NOMO-1 treated with dmso at 0.1 percent for 144 hours (cell line): Measurements from ENCODE around the gene NDP.
"Not testable (repeated sequence)": the region's sequence is repeated elsewhere in the genome, so short reads cannot be mapped to it uniquely, and the experiment has no call there.

Source experiments
- DNase-seq: peaks from one replicate; lab custom pipeline; 2025; ENCODE audit not compliant: unreplicated experiment; lab: John Stamatoyannopoulos, UW

Gene NDP

DNA sequence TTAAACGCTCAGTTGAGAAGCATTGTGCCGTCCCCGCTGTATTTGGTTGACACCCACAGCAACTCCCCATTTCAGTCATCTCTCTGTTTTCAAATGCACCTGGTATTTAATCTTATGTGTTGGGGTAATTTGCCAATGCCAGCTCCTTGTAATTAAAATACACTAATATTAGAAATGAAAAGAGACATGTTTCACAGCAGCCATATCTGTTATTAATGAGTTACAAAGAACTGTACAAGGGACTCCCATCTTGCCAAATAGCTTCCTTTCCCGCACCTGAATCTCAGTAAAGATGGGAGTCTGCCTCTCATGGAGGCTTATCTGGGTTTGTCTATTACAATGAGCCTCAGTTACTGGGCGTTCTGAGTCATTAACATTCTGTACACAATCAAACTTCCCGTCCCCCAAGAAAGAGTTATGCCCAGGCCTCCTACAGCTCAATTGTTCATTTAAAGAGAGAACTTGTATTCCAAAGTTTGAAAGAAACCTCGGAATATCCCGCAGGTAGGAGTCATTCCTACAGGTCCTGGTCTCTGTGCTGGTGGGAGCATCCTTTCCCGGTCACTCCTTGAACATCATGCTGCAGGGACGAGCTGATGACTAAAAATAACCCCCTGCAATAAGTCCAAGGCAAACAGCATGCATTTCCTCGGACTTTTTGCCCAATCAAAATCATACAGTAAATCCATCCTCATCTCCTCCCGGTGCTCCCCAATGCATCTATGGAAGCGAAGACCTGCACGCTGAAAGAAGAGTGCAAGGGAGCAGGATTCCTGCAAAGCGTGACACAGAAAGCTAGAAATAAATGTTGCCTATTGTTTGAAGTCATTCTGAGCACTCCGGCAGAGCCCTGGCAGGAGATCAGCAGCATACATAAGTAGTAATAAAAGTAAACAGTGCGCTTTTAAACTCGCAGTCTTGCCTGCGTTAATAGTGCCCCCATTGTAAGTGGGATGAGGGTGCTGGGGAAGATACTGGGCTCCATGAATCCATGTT, 926 bp downstream of the NDP start:
- DNase-seq = no peak

DNA sequence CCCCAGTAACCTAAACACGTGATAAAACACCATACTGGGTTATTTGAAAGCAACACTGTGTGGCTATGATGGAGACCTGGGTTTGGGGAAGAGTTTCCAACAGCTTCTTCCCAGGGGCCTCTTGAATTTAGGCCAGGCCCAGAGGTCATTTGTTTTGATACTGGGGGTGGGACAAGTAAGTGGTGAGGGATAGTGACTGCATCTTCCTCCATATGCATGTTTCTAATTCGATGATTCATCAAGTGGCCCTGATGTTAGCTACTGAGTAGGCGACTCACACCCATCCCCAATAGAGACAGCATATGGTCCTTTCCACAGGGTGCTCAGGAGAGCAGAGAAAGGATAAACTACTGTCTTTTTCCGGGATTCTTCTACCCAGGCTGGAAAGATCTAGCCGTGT, 2.7 kb downstream of the NDP start:
- DNase-seq = no peak

DNA sequence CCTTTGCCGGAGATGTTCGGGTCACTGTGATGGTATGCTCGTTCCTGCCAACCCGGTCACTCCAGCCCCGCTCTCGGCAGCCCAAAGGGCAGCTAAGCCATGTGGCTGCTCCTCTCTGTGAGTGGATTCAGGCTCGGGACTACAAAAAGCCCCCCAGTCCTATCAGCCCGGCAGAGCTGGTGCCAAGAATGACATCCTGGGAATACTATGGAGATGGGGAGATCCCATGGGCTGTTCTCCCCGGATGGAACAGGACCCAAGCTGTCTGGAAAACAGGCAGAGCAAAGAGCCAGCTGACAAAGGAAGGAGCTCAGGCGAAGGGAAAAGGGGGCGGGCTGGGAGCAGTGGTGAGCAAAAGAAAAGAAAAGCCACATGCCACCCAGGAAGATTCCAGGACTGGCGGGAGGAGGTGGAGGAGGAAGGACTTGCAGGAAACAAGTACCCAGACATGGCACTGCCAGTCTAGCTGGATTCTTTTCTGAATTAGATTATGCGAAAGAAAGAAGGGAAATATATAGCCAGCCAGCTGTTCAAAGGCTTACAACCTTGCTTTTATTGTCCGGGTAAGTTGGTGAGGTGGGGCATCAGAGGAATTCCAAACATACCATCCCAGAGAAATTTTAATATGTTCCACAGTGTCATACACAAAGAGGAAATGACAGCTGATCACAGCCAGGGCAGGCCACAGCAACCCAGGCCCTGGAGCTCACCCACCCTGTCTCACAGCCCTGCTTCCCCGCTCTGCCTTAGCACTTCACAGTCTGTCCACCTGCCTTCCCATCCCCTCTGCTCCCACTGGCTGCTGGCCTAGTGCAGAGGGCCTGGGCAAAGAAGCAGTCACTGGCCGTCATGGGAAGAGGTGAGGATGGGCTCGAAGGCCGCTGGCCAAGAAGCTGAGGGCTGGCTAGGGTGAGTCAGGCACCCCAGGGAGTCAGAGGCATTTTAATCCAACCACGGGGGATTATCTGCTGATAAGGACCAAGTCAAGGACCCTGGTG, 3.4 kb downstream of the NDP start:
- no peak for DNase-seq

- no peak for DNase-seq
These were observed 4.8 kb downstream of the NDP start for GRCh38 chrX:43968359-43968781.

- no peak for DNase-seq
These were observed 8.3 kb downstream of the NDP start for GRCh38 chrX:43964936-43965335.

DNA sequence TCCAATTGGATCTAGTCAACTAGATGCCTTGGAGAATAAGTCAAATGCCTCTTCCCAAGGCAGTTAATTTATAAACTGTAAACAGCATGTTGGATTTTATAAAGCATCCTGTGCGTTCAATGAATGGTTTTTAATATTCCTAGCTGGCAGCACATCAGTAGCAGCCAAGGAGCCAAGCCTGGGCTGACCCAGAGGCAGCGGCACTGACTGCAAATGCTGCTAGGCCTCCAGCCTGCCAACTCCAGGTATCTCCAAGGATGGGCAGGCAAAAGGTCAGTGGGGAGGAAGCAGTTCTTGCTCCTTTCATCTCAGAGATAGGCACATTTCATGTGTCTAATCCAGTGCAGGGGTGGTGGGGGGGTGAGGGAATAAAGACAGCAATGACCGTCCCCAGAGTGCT, 9.5 kb downstream of the NDP start:
- DNase-seq = no peak

DNA sequence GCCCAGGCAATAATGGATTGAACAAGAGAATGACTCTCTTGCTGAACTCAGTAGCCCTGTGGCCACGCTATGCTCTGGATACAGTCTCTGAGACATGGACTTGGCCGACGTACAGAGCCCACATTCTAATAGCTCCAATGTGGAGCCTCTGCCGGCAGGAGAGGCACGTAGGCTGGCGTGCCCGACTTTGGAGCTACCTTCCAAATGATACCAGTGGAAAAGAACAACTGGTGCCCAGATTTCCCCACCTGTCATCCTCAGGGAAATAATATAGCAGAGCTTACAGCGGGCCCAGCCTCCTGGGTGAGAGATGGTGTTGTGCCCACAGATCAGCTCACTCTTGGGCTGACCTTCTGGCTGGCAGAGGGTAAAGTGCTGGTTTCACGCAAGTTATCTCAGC, 10.6 kb downstream of the NDP start:
- DNase-seq = no peak

DNA sequence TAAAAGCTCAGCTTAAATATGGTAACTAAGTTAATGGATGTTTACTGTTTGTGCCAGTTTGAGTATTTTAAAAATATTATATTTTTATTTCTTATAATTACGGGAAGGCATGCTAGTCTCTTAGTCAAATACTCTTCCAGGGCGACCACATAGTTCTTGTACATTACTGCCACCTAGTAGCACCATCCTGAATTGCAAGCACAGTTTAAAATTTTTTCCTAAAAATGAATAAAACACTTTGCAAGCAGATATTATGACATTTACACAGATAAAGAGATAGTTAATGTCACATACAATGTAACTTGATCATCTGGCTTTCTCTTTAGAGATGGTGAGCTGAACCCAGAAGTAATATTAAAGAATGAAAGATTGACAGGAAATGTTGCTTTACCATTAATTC, 11.5 kb downstream of the NDP start:
- DNase-seq = no peak

DNA sequence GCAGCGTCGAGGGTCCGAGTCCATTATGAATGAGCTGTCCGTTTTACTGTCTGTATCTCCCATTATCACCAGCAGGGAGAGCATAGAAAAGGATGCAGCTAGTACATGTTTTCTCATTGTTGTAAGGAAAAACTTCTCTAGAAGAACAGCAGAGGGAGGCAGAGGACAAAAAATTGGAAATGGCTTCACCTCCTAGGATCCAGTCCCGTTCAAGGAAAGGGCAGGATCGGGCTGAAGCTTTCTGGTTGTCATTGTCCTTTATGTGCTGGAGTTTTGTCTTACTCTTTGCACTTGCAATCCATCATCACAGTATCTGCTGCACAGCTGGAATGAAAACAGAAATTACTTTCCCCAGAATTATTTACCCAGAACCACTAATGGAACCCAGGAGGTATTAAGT, 14.7 kb downstream of the NDP start:
- peak; percentile 53 for DNase-seq

GRCh38 chrX:43956034-43956433, 17.2 kb downstream of the NDP start:
- DNase-seq = no peak

- DNase-seq = no peak
These were observed 20.0 kb downstream of the NDP start for GRCh38 chrX:43953218-43953617.

GRCh38 chrX:43949669-43950068, 23.5 kb downstream of the NDP start:
- DNase-seq = peak; percentile 2

- no peak for DNase-seq
These were observed 32.2 kb downstream of the NDP start for GRCh38 chrX:43940816-43941474.

- no peak for DNase-seq
These were observed 33.8 kb downstream of the NDP start for GRCh38 chrX:43939187-43939926.

- DNase-seq = not testable (repeated sequence)
These were observed 51.2 kb downstream of the NDP start for GRCh38 chrX:43922032-43922431.

DNA sequence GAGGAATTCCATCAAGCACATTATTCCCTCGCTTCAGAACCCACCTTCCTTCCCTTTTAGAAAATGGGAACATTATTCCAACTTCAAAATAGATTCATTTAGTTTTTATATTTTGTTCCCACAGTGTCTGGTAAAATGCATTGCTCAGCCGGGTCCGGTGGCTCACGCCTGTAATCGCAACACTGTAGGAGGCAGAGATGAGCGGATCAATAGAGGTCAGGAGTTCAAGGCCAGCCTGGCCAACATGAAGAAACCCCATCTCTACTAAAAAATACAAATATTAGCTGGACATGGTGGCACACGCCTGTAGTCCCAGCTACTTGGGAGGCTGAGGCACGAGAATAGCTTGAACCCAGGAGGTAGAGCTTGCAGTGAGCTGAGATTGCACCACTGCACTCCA, 62.4 kb downstream of the NDP start:
- DNase-seq = not testable (repeated sequence)

DNA sequence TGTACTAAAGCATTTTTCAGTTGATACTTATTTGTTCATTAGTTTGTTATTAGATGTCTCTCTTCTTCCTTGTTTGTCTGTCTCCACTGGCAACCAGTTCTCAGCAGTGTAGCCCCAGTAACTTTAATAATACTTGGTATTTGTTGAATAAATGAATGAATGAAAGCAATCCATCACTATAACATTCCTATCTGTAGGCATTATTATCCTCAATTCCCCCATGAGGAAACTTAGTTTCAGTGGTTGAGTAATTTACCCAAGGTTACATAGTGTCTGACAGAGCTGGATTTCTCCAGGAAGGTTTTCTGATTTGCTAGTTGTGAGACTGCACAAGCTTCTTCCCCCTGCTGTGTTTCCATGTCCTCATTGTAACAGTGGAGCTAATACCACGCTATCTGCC, 63.2 kb downstream of the NDP start:
- no peak for DNase-seq

DNA sequence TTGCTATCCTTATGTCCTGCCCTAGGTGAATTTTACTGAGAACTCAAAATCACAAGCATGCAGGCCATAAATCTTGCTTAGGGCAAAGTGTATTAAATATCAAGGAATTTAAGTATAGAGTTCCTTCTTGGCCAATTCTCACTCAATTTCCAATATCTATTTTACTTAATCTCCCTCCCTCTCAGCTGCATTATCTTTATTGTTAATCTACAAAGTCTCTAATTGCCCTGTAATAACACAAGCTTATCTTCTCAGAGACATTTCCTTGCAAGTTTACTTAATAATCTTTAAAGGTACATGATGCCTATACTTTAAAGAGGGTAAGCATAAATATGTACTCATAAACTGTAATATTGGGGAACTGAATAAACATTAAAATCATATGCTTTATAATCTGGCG, 64.0 kb downstream of the NDP start:
- DNase-seq = no peak

- DNase-seq = no peak
These were observed 73.0 kb downstream of the NDP start for GRCh38 chrX:43899878-43900815.
